Measurements from ENCODE around the gene VILL.

VILL gene

GRCh38 chr3:38008191-38008701, 17.7 kb downstream of the VILL start:
- H3K4me3 ChIP-seq (ENCODE audit: low read depth, low read length), result no peak overlapping the region
- DNase-seq (ENCODE audit: low read depth), result no peak

- DNase-seq (ENCODE audit: low read depth), result no peak
- no peak overlapping the region for H3K4me3 ChIP-seq (ENCODE audit: low read depth, low read length)
Measured at GRCh38 chr3:38008971-38009580, 18.5 kb downstream of the VILL start.

- H3K4me3 ChIP-seq (ENCODE audit: low read depth, low read length), result no peak overlapping the region
- DNase-seq (ENCODE audit: low read depth), result no peak
Measured at GRCh38 chr3:38009807-38010591, 19.4 kb downstream of the VILL start.

GRCh38 chr3:38011111-38011510, 20.5 kb downstream of the VILL start:
- DNase-seq (ENCODE audit: low read depth), result no peak
- H3K4me3 ChIP-seq (ENCODE audit: low read depth, low read length), result no peak overlapping the region

GRCh38 chr3:38015485-38015884, 24.9 kb downstream of the VILL start:
- H3K4me3 ChIP-seq (ENCODE audit: low read depth, low read length), result no peak overlapping the region
- DNase-seq (ENCODE audit: low read depth), result no peak

- no peak for DNase-seq (ENCODE audit: low read depth)
- no peak overlapping the region for H3K4me3 ChIP-seq (ENCODE audit: low read depth, low read length)
Measured at GRCh38 chr3:38015984-38016383, 25.4 kb downstream of the VILL start.

- H3K4me3 ChIP-seq (ENCODE audit: low read depth, low read length), result no peak overlapping the region
- DNase-seq (ENCODE audit: low read depth), result no peak
Measured at GRCh38 chr3:38016410-38016809, 25.8 kb downstream of the VILL start.

GRCh38 chr3:38016847-38017444, 26.4 kb downstream of the VILL start:
- DNase-seq (ENCODE audit: low read depth), result no peak
- no peak overlapping the region for H3K4me3 ChIP-seq (ENCODE audit: low read depth, low read length)

GRCh38 chr3:38017445-38018295, 27.1 kb downstream of the VILL start:
- H3K4me3 ChIP-seq (ENCODE audit: low read depth, low read length), result no peak overlapping the region

GRCh38 chr3:38018296-38019266, 28.0 kb downstream of the VILL start:
- H3K4me3 ChIP-seq (ENCODE audit: low read depth, low read length), result no peak overlapping the region
- no peak for DNase-seq (ENCODE audit: low read depth)

More at GRCh38 chr3:38017445-38018295, 27.1 kb downstream of the VILL start:
- DNase-seq (ENCODE audit: low read depth), result no peak

- no peak for DNase-seq (ENCODE audit: low read depth)
- no peak overlapping the region for H3K4me3 ChIP-seq (ENCODE audit: low read depth, low read length)
Measured at GRCh38 chr3:38019658-38020341, 29.2 kb downstream of the VILL start.

GRCh38 chr3:38020342-38020726, 29.7 kb downstream of the VILL start:
- H3K4me3 ChIP-seq (ENCODE audit: low read depth, low read length), result no peak overlapping the region
- DNase-seq (ENCODE audit: low read depth), result no peak

GRCh38 chr3:38021196-38021595, 30.6 kb downstream of the VILL start:
- DNase-seq (ENCODE audit: low read depth), result no peak
- no peak overlapping the region for H3K4me3 ChIP-seq (ENCODE audit: low read depth, low read length)

- no peak for DNase-seq (ENCODE audit: low read depth)
- no peak overlapping the region for H3K4me3 ChIP-seq (ENCODE audit: low read depth, low read length)
Measured at GRCh38 chr3:38022301-38022700, 31.7 kb downstream of the VILL start.

- DNase-seq (ENCODE audit: low read depth), result no peak
Measured at GRCh38 chr3:38022896-38023709, 32.5 kb downstream of the VILL start.

GRCh38 chr3:38026856-38027255, 36.3 kb downstream of the VILL start:
- no peak overlapping the region for H3K4me3 ChIP-seq (ENCODE audit: low read depth, low read length)
- no peak for DNase-seq (ENCODE audit: low read depth)

More at GRCh38 chr3:38022896-38023709, 32.5 kb downstream of the VILL start:
- H3K4me3 ChIP-seq (ENCODE audit: low read depth, low read length), result no peak overlapping the region
